Activated T-cell treated with anti-CD3 and anti-CD28 coated beads, Interleukin-2, amount 50 U/mL, for 48 hours (primary cell): ENCODE results near the gene GGTLC3.
"Not testable (repeated sequence)": the region's sequence is repeated elsewhere in the genome, so short reads cannot be mapped to it uniquely, and the experiment has no call there.

Experiments used
- DNase-seq, 2 experiments: peaks; one replicate each; pipeline ENCODE4 v3.0.0-alpha.2; 2020

The GGTLC3 gene

GRCh38 chr22:18512378-18512777 is 5.6 kb downstream of the GGTLC3 start:
- DNase-seq = not testable (repeated sequence)

- not testable (repeated sequence) for DNase-seq
Observed at GRCh38 chr22:18511327-18511726, 6.6 kb downstream of the GGTLC3 start.

- not testable (repeated sequence) for DNase-seq
Observed at GRCh38 chr22:18496227-18496626, 21.7 kb downstream of the GGTLC3 start.
